Right lobe of liver (tissue), 4 donors: ENCODE measurements around the gene DNAJC19.

Source experiments
- POLR2A ChIP-seq: fragments of 450-650 bp; IDR thresholded peaks from one replicate; pipeline ENCODE4 v1.6.1; 2017; ENCODE audit warnings: antibody characterized with exemption, mild to moderate bottlenecking
- TF ChIP-seq, protein P1 (sequence below), 4 donors: fragments of 200-600 bp in 3 of 4; fragments of 450-650 bp in 1 of 4; IDR thresholded peaks; one replicate each; pipeline versions ENCODE4 v1.5.1 to v1.8.0; 2016 to 2022; ENCODE audit warnings: antibody characterized with exemption in 4 of 4, mild to moderate bottlenecking in 2 of 4
- donor health status: DM: no; HTN: no; CAD: no.
- donor health status: DM: no; HTN: no; CAD: no.
- donor health status: DM: no; HTN: yes; CAD: no.

DNA sequence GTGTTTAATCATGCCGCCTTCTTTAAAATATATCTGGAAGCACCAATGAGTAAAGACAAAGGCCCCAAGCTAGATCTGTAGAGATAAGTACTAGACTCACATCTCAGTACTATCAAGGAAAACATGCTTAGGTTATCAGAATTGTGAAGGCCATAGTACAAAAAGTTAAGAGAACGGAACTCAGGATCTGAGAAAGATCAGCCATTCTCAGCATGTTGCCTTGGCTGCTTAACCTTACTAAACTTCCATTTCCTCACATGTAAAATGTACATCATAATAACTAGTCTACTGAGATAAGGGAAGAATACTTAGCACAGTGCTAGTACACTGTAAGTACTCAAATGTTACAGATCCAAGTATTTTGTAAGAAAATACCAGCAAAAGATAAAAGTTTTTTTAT is 7.6 kb downstream of the DNAJC19 start:
- TF ChIP-seq, protein P1, sequence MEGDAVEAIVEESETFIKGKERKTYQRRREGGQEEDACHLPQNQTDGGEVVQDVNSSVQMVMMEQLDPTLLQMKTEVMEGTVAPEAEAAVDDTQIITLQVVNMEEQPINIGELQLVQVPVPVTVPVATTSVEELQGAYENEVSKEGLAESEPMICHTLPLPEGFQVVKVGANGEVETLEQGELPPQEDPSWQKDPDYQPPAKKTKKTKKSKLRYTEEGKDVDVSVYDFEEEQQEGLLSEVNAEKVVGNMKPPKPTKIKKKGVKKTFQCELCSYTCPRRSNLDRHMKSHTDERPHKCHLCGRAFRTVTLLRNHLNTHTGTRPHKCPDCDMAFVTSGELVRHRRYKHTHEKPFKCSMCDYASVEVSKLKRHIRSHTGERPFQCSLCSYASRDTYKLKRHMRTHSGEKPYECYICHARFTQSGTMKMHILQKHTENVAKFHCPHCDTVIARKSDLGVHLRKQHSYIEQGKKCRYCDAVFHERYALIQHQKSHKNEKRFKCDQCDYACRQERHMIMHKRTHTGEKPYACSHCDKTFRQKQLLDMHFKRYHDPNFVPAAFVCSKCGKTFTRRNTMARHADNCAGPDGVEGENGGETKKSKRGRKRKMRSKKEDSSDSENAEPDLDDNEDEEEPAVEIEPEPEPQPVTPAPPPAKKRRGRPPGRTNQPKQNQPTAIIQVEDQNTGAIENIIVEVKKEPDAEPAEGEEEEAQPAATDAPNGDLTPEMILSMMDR (IDR thresholded peaks at IDR 0.05), result no peak
- no peak for TF ChIP-seq POLR2A
